ENCODE results near the gene ACTN1.
"Not testable (repeated sequence)": the region's sequence is repeated elsewhere in the genome, so short reads cannot be mapped to it uniquely, and the experiment has no call there.

ACTN1 gene

DNA sequence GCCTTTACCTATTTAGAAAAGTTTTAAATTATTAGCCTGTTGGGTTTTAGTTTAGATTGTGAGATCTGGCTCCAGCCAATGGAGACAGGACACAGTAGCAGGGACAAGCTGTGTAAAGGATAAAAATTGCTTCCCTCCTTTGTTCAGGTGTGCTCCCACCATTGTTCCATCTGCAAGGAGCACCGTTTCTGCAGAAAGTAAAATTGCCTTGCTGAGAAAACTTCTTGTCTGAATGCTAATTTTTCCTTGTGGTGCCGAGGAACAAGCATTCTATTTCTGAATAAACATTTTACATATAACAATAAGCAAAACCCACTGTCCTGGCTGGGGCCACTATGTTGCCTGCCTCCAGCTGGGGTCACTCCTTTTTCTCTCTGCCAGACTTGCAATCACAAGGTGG lies 113.6 kb downstream of the ACTN1 start:
- DNase-seq (ENCODE audit: low read depth in 2 of 2) = no peak

DNA sequence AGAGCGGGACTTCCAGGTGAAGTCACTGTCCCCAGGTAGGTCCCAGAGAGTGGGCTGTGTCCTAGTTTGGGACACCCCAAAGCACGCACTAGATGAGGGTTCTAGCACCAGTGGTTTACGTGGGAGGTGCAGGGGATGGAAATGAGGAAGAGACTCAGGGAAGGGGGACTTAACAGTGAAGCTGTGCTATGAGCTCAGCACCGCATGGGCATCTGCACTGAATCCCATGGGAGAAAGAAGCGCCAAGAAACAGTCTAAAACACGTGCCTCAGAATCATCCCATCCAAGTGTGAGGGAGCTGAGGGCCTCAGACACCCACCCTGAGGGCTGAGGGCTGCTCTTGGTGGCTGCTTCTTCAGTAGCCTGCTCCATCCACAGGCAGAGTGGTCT lies 114.7 kb downstream of the ACTN1 start:
- DNase-seq (ENCODE audit: low read depth in 2 of 2) = no peak

DNA sequence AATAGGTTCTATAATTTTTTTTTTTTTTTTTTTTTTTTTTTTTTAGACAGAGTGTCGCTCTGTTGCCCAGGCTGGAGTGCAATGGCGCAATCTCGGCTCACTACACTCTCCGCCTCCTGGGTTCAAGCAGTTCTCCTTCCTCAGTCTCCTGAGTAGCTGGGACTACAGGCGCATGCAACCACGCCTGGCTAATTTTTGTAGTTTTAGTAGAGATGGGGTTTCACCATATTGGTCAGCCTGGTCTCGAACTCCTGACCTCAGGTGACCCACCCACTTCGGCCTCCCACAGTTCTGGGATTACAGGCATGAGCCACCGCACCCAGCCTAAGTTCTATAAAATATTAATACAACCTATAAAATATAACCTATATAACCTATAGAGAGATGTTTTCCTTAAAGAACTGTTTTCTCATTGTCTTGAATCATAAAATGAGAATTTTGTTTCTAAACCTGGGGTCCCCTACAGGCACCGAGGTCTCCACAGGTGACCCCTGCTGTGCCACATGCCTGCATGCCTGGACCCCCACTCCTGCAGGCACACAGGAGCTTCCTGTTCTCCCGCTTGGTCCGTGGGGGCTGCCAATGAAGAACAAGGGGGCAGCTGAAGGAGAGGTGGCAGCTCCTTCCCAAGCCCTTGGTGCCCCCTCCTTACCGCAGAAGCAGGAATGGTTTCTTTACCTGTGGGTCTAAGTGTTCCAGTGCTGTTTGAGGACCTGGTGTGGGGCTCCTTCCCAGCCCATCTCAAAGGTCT lies 115.3 kb downstream of the ACTN1 start:
- no peak for DNase-seq (ENCODE audit: low read depth in 2 of 2)

DNA sequence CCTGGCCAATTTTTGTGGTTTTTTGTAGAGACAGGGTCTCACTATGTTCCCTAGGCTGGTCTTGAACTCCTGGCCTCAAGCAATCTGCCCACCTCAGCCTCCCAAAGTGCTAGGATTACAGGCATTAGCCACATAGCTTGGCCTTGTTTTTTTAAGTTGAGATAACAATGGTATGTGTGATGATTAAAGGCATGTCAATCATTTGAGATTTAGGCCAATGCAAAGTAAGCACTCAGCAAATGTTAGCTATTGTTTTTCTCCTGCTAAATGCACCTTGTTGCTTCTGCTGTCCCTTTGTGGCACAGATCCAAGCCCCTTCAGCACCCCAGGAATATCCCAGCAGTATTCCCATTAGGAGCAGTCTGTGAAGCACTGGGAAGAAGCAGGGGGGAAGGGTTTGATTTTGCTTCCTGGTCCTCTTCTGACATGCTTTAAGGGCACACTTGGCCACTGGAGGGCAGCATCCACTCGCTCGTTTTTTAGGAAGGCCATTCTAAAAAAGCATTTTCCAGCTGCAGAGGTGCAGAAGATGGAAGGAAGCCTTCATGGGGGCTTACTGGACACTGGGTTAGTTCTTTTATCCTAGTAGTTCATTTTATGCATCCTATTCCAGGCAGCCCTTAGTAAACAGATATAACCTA lies 116.0 kb downstream of the ACTN1 start:
- DNase-seq (ENCODE audit: low read depth in 2 of 2) = peak; percentile 56 to 67

DNA sequence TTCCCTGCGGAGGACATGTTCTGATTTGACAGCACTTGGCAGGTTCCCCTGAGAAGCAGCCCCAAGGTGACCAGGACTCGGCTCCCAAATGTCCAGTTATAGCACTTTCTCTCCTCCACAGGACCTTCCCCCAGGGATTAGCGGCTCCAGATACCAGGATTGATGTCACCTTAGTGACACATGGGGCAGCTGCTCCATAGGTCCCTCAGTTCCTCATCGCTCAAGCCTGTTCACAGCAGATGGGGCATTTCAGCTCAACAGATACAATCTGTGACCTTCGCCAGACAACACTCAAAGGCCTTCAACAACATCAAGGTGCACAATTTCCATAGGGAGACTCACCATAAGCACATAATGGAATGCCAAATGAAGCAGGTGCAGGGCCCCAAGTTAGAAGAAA lies 118.3 kb downstream of the ACTN1 start:
- DNase-seq (ENCODE audit: low read depth in 2 of 2) = no peak

DNA sequence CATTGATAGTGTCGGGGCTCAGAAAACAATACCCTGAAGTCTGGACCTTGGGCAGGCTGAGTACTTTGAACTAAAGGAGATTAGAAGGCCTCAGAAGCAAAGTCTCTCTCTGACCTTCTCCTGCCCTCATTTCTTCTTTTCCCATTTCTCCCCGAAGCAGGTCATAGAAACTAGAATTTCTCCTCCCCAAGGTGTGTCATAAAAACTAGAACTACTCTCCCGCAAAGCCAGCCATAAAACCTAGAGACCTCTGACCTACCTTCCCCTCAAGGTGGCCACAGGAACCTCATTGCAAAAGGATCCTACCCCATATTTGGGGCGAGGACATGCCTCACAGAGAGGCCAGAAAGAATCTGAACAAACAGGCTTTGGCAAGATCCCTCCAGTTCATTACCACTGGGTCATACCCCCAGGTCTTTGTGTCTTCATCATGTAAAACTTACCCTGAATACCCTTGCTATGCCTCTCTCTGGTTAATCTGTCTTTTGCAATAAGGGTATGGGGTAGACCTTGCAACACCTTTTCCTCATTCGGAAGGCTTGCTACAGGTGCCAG lies 121.5 kb downstream of the ACTN1 start:
- DNase-seq (ENCODE audit: low read depth in 2 of 2) = no peak

DNA sequence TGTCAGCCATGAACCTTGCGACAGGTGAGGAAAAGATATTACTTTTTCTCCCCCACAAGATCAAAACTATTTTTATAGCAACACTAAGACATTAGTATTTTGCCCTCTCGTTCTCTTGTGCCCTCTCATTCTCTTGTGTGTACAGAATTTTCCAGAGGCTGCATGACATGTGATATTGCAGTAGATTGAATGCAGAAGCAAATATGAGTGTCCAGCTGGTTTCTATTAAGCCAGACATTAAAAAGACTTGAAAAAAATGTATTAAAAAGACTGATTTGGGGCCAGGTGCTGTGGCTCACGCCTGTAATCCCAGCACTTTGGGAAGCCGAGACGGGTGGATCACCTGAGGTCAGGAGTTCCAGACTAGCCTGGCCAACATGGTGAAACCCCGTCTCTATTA lies 122.5 kb downstream of the ACTN1 start:
- DNase-seq (ENCODE audit: low read depth in 2 of 2) = peak; percentile 28 to 32

DNA sequence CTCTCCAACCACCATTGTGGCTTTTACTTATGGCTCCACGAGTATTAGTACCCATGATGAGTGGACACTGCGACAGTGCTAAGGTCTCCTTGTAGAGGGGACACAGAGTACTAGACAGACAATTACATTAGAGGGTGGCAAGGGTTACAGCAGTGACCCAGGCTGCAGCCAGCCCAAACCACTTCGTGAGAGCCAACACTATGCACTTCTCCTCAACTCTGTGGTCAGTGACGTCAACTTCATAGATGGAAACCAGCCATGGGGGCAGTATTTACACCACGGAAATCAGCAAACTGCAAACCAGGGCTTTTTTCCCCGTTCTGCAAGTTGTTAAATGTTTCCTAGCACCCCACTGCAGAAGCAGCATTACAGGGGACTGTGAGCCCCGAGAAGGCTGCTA lies 124.7 kb downstream of the ACTN1 start:
- DNase-seq (ENCODE audit: low read depth in 2 of 2) = no peak

DNA sequence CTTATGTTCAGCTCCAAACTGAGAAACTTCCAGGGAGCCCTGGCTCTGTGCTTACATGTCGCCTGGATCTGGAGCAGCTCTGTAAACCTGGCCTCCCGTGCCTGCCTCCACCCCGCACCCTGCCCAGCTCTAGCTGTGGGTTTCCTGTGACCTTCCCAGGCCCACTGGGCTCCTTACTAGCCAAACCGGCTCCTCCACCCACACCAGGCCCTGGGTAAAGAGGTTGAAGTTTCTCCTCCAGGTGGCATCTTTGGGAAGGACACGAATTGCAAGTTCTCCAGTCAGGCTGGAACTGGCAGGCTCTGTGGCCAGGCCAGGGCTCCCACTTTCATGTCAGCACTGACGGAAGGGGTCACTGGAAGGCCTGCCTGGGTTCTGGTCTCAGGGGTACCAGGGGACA lies 125.4 kb downstream of the ACTN1 start:
- DNase-seq (ENCODE audit: low read depth in 2 of 2) = no peak

DNA sequence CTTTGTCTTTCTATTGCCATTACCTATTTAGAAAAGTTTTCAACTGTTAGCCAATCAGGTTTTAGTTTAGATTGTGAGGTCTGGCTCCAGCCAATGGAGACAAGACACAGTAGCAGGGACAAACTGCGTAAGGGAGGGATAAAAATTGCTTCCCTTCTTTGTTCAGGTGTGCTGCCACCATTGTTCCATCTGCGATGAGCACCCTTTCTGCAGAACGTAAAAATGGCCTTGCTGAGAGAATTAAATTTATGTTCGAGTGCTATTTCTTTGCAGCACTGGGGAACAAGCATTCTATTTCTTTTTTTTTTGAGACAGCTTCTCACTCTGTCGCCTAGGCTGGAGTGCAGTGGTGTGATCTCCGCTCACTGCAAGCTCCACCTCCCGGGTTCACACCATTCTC lies 126.6 kb downstream of the ACTN1 start:
- not testable (repeated sequence) for DNase-seq (ENCODE audit: low read depth in 2 of 2)

DNA sequence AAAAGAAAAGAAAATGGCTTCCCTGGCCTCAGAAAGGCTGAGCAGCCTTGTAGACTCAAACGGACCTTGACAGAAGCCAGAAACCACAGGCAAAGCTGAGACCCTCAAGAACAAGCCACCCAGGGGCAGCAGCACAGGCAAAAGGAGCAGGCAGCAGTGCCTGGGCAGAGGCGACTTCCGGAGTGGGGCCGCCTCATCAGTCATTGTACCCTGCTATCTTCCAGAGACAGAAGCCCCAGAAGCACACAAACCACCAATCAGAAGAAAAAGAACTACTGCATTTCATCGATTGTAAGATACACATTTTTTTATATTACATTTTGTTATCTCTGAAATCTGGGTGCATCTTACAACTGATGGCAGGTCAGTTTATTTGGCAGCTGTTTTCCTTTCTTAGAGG lies 128.0 kb downstream of the ACTN1 start:
- DNase-seq (ENCODE audit: low read depth in 2 of 2) = no peak

DNA sequence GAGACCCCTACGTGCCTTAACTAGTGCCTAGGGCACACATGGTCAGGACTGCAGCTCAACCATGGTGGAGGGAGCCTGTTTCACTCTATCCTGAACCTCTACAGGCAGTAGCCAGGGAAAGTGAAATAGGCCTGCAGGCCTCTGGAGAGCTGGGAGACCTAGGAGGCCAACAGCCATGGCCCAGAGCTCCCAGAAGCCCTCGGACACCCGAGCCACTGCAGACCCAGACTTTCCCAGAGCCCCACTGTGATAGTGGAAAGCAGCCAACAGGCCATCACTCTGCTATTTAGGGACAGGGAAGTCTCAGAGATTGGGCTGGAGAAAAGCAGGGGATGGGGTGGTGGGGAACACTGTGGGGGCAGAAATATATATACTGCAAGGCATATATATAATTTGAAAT lies 129.7 kb downstream of the ACTN1 start:
- no peak for DNase-seq (ENCODE audit: low read depth in 2 of 2)

DNA sequence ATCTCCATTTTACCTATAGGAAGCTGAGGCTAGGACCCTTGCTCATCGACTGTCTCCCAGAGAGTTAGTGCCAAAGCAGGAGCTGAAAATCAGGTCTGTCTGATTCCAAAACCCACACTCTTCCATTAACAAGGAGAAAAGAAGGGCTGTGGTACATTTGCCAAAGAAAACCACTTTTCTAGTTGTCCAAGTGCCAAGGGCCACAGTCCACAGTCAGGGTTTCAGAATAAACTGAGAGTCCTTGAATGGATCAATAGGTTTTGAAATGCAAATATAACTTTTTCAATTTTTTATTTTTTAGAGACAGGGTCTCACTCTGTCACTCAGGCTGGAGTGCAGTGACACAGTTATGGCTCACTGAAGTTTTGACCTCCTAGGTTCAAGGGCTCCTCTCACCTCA lies 130.8 kb downstream of the ACTN1 start:
- no peak for DNase-seq (ENCODE audit: low read depth in 2 of 2)

DNA sequence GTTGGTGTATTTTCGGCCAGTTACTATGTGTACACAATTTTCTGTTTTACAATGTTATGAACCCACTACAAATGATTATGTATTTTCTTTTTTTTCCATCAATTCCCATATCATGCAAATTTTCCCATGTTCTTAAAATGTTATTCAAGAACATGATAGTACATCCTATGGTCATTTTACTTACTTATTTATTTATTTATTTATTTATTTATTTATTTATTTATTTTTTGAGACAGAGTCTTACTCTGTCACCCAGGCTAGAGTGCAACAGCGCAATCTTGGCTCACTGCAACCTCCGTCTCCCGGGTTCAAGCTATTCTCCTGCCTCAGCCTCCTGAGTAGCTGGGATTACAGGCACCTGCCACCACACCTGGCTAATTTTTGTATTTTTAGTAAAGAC lies 131.5 kb downstream of the ACTN1 start:
- DNase-seq (ENCODE audit: low read depth in 2 of 2) = not testable (repeated sequence)

DNA sequence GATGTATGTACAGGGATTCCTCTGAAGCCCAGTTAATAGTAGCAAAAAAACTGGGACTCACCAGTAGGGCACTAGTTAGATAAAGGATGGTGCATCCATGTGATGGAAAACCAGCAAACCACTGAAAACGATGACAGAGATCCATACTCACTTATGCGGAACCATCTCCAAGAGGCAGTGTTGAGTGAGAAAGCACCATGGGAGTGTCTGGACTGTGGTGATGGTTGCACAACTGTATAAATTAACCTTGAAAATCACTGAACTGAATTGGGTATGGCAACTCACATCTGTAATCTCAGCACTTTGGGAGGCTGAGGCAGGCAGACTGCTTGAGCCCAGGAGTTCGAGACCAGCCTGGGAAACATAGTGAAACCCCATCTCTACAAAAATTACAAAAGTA lies 132.6 kb downstream of the ACTN1 start:
- DNase-seq (ENCODE audit: low read depth in 2 of 2) = no peak

DNA sequence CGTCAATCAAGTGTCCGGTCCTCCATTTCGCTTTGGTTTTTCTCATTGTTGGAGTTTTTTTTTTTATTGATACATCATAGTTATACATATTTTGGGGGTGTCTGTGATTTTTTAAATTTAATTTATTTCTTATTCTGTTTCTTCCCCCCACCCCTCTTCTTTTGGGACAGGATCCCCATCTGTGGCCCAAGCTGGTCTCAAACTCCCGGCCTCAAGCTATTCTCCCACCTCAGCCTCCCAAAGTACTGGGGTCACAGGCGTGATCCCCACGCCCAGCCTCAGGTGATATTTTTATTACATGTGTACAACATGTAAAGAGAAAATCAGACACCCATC lies 134.9 kb downstream of the ACTN1 start:
- DNase-seq (ENCODE audit: low read depth in 2 of 2) = no peak

DNA sequence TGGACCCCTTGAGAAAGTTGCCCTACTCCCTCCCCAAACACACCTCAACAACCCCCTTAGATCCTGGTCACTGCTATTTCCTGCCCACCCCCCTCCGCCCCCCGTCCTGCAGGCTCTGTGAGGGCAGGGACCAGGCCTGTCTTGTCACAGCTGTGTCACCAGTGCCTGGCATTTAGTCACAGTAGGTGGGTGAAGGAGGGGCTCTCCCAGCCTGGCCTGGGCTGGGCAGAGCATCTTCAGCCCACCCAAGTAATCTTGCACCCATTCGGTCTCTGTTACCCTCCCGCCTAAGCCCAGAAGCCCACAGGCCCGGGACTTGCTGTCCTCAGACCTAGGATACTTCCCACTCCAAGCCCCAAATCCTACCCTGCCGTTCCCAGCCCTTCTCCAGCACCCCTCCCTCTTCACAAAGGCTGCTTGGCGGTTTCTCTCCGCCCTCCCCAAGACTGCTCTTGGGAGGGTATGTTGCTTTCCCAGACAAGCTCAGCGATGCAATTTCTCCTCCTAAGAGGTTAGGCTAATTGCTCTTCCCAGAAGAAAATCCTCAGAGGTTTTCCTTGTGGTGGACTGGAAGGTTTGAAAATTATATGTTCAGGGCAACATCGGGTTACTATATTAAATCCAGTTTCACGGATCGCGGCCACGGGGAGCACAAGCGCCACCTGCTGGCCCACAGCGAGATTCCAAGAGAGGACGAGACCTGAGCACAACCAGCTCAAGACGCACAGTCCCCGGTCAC lies 135.5 kb downstream of the ACTN1 start:
- DNase-seq (ENCODE audit: low read depth in 2 of 2) = peak; percentile 39 to 44

DNA sequence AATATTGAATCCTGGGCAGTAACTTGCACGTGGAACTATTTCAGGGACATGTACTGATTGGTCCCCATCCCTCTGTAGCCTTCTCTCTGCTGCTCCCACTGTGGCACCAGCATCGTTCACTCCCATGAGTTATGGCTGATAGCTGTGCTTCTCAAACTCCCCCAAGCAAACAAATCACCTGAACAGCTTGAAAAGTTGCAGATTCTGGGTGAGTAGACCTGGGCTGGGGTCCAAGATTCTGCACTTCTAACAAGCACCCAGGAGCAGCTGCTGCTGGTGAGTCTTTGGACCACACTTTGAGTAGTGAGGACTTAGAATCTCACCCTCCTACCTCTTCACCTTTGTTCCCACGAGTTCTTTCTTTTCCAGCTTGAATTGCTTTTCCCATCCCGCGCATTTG lies 136.8 kb downstream of the ACTN1 start:
- no peak for DNase-seq (ENCODE audit: low read depth in 2 of 2)

DNA sequence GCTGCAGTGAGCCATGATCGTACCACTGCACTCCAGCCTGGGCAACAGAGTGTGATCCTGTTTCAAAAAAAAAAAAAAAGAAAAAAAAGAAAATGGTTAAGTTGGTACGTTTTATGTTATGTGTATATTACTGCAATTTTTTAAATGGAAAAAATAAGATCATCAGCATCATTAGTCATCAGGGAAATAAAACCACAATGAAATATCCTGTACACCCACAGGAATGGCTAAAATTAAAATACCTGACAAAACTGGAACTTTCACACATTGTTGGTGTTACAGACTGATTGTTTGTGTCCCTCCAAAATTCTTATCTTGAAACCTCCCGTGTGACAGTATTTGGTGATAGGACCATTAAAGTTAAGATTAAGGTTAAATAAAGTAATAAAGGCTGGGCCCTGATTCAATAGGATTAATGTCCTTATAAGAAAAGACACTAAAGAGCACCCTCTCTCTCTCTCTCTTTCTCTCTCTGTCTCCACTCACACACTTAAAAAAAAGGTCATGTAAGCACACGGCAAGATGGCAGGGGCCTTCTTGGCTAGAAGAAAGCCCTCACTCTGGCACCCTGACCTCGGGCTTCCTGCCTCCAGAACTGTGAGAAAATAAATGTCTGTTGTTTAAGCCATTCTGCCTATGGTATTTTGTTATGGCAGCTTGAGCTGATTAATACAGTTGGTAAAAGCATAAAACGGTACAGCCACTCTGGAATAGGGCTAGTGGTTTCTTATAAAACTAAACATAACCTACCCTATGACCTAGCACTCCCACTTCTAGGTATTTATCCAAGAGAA lies 137.9 kb downstream of the ACTN1 start:
- peak in 1 of 2 experiments; percentile 17 for DNase-seq (ENCODE audit: low read depth in 2 of 2)

DNA sequence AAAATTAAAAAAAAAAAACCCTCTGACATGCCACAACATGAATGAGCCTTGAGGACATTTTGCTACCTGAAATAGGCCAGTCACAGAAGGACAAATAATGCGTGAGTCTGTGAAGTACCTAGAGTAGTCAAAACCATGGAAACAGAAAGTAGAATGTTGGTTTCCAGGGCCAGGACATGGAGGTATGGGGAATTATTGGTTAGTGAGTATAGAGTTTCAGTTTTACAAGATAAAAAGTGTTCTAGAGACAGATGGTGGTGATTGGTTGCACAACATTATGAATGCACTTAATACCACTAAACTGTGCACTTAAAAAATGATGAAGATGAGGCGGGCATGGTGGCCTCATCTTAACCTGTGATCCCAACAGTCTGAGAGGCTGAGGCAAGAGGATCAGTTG lies 138.6 kb downstream of the ACTN1 start:
- no peak for DNase-seq (ENCODE audit: low read depth in 2 of 2)

DNA sequence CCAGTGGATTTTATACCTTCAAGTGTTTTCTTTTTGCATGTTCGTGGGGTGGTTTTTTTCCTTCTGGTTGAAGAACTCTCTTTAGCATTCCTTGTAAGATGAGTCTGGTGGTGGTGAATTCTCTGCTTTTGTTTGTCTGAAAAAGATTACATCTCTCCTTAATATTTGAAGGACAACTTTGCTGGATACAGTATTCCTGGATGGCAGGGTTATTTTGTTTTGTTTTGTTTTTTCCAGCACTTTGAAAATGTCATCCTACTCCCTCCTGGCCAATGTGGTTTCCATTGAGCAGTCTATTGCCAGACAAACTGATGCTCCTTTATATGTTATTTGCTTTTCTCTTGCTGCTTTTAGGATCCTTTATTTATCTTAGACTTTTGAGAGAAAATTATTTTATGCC lies 143.0 kb downstream of the ACTN1 start:
- no peak for DNase-seq (ENCODE audit: low read depth in 2 of 2)

DNA sequence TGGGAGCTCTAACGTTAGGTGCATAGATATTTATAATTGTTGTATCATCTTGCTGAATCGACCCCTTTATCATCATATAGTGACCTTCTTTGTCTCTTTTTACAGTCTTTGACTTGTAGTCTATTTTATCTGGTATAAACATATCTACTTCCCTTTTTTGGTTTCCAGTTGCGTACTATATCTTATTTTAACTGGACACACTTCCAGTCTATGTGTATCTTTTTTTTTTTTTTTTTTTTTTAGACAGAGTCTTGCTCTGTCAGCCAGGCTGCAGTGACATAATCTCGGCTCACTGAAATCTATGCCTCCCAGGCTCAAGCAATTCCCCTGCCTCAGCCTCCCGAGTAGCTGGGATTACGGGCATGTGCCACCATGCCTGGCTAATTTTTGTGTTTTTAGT lies 144.3 kb downstream of the ACTN1 start:
- DNase-seq (ENCODE audit: low read depth in 2 of 2) = no peak
